Smooth muscle cell of the umbilical artery (primary cell): Measurements from ENCODE around the gene OR8J3. TPM values are rescaled to one million over a fixed set of nuclear protein-coding genes. Genes with fewer than 3 reads are reported as not detected.

ENCODE experiments used
- total RNA-seq: library from RNA; depleted of rRNA; stranded (reverse); fragments of >200 nt; gene quantifications from 2 replicates; pipeline ENCODE4 v1.2.3, GENCODE V29; 2014

Gene OR8J3
- not detected in 2 replicates for total RNA-seq

GRCh38 chr11:56140151-56140661 lies at the start of gene OR8J3:
OR8J3 (minus strand) TSS chr11:56140201; CDS start chr11:56137718, 2,483 bp downstream.

GRCh38 chr11:56176318-56176717 lies 36.3 kb upstream of the OR8J3 start, which contains the start of gene OR5J2:
OR5J2 (plus strand) TSS chr11:56176618; CDS start chr11:56176618, 0 bp downstream.

GRCh38 chr11:56160217-56160616 lies 20.2 kb upstream of the OR8J3 start, which contains the start of gene OR8K5:
OR8K5 (minus strand) TSS chr11:56160317; CDS start chr11:56160317, 0 bp downstream.

GRCh38 chr11:56122073-56122472 lies 17.9 kb downstream of the OR8J3 start, which contains the start of gene OR8H3:
OR8H3 (plus strand) TSS chr11:56122373; CDS start chr11:56122373, 0 bp downstream.

GRCh38 chr11:56103210-56103737 lies 36.7 kb downstream of the OR8J3 start, which contains the start of gene OR8H2:
OR8H2 (plus strand) TSS chr11:56103687; CDS start chr11:56105043, 1,356 bp downstream.

GRCh38 chr11:56093008-56093407 lies 47.0 kb downstream of the OR8J3 start, which contains the start of gene OR8I2:
OR8I2 (plus strand) TSS chr11:56093308; CDS start chr11:56093308, 0 bp downstream.

Other genes with a start within 250 kb of the OR8J3 start
- not detected in 2 replicates for gene OR5W2, start 225.6 kb downstream of the OR8J3 start, total RNA-seq
- not detected in 2 replicates for gene OR5I1, start 203.8 kb downstream of the OR8J3 start, total RNA-seq
- not detected in 2 replicates for gene OR10AG1, start 170.3 kb downstream of the OR8J3 start, total RNA-seq
- gene OR5F1, start 145.6 kb downstream of the OR8J3 start, total RNA-seq, result not detected in 2 replicates
- gene OR5AS1, start 112.5 kb downstream of the OR8J3 start, total RNA-seq, result not detected in 2 replicates
- gene OR8I2, start 46.9 kb downstream of the OR8J3 start, total RNA-seq, result not detected in 2 replicates
- not detected in 2 replicates for gene OR8H2, start 36.5 kb downstream of the OR8J3 start, total RNA-seq
- gene OR8H3, start 17.8 kb downstream of the OR8J3 start, total RNA-seq, result not detected in 2 replicates
- not detected in 2 replicates for gene OR8K5, start 20.1 kb upstream of the OR8J3 start, total RNA-seq
- not detected in 2 replicates for gene OR5J2, start 36.4 kb upstream of the OR8J3 start, total RNA-seq
- gene OR5T2, start 94.1 kb upstream of the OR8J3 start, total RNA-seq, result not detected in 2 replicates
- not detected in 2 replicates for gene OR5T3, start 112.1 kb upstream of the OR8J3 start, total RNA-seq
- not detected in 2 replicates for gene OR5T1, start 134.0 kb upstream of the OR8J3 start, total RNA-seq
- gene OR8H1, start 152.1 kb upstream of the OR8J3 start, total RNA-seq, result not detected in 2 replicates
- not detected in 2 replicates for gene OR8K3, start 174.9 kb upstream of the OR8J3 start, total RNA-seq
- not detected in 2 replicates for gene OR8K1, start 205.8 kb upstream of the OR8J3 start, total RNA-seq
- gene OR8J1, start 214.1 kb upstream of the OR8J3 start, total RNA-seq, result not detected in 2 replicates
- not detected in 2 replicates for gene OR8U1, start 235.4 kb upstream of the OR8J3 start, total RNA-seq